GM23338 (cell line): ENCODE results near the gene MPPED2. TPM values are rescaled to one million over a fixed set of nuclear protein-coding genes. Genes with fewer than 3 reads are reported as not detected.

ENCODE experiments used
- ATAC-seq: fragments of 200-7000 bp; cut with Tn5 transposase; 3 replicates; pipeline ENCODE4 v1.9.1; 2020
- DNase-seq: peaks from one replicate; pipeline ENCODE4 v3.0.0-alpha.2; 2015; ENCODE audit warnings: low spot score
- H2AFZ ChIP-seq: fragments of 200-600 bp; sonication (generic); 2 replicates; pipeline ENCODE4 v1.8.0; 2016; ENCODE audit warnings: antibody characterized with exemption, mild to moderate bottlenecking, moderate library complexity
- H3F3A ChIP-seq: fragments of 200-600 bp; sonication (generic); replicated peaks from 2 replicates; pipeline ENCODE4 v1.8.0; 2017; ENCODE audit warnings: antibody characterized with exemption, mixed run types, low read depth
- H3K27ac ChIP-seq: fragments of 200-600 bp; sonication (generic); 2 replicates; pipeline ENCODE4 v1.6.1; 2016; ENCODE audit warnings: low read depth
- H3K27me3 ChIP-seq: fragments of 200-600 bp; sonication (generic); 2 replicates; pipeline ENCODE4 v1.8.0; 2016; ENCODE audit warnings: mild to moderate bottlenecking, mixed run types, moderate library complexity; ENCODE audit not compliant: insufficient read depth
- H3K36me3 ChIP-seq: fragments of 200-600 bp; sonication (generic); 2 replicates; pipeline ENCODE4 v1.8.0; 2016; ENCODE audit warnings: mild to moderate bottlenecking; ENCODE audit not compliant: insufficient read depth
- H3K4me1 ChIP-seq: fragments of 200-600 bp; sonication (generic); 2 replicates; pipeline ENCODE4 v1.8.0; 2016; ENCODE audit warnings: mild to moderate bottlenecking, moderate library complexity; ENCODE audit not compliant: insufficient read depth
- H3K4me2 ChIP-seq: fragments of 200-600 bp; sonication (generic); 2 replicates; pipeline ENCODE4 v1.7.1; 2017; ENCODE audit warnings: mixed run types
- H3K4me3 ChIP-seq: fragments of 200-600 bp; sonication (generic); 2 replicates; pipeline ENCODE4 v1.6.1; 2016; ENCODE audit warnings: mixed run types
- H3K79me2 ChIP-seq: fragments of 200-600 bp; sonication (generic); replicated peaks from 2 replicates; pipeline ENCODE4 v1.8.0; 2017; ENCODE audit warnings: mild to moderate bottlenecking; ENCODE audit not compliant: insufficient read depth
- H3K9me2 ChIP-seq: fragments of 200-600 bp; sonication (generic); 2 replicates; pipeline ENCODE4 v1.8.0; 2017; ENCODE audit not compliant: insufficient read depth
- H4K20me1 ChIP-seq: fragments of 200-600 bp; sonication (generic); replicated peaks from 2 replicates; pipeline ENCODE4 v1.8.0; 2017; ENCODE audit warnings: mild to moderate bottlenecking; ENCODE audit not compliant: insufficient read depth
- H3K27ac Mint-ChIP-seq: 2 replicates; pipeline ENCODE4 v1.8.0; 2020; ENCODE audit warnings: inconsistent platforms, mild to moderate bottlenecking, moderate library complexity, mixed read lengths
- H3K27me3 Mint-ChIP-seq: 3 replicates; pipeline ENCODE4 v1.8.0; 2022; ENCODE audit warnings: low read depth, mild to moderate bottlenecking, moderate library complexity, mixed read lengths, inconsistent platforms; ENCODE audit not compliant: insufficient read depth, poor library complexity
- H3K36me3 Mint-ChIP-seq: 3 replicates; pipeline ENCODE4 v1.8.0; 2021; ENCODE audit warnings: low read depth, mild to moderate bottlenecking, inconsistent platforms, moderate library complexity, mixed read lengths
- H3K4me1 Mint-ChIP-seq: 3 replicates; pipeline ENCODE4 v1.8.0; 2020; ENCODE audit warnings: mild to moderate bottlenecking, inconsistent platforms, mixed read lengths
- H3K4me3 Mint-ChIP-seq: 3 replicates; pipeline ENCODE4 v1.8.0; 2021; ENCODE audit warnings: moderate library complexity, mild to moderate bottlenecking, inconsistent platforms, mixed read lengths
- H3K9me3 Mint-ChIP-seq: 3 replicates; pipeline ENCODE4 v1.8.0; 2020; ENCODE audit warnings: moderate library complexity, mild to moderate bottlenecking, inconsistent platforms, mixed read lengths
- CREB1 ChIP-seq: fragments of 250-450 bp; sonication (Bioruptor Pico); IDR thresholded peaks from 2 replicates; pipeline ENCODE4 v1.5.0; 2020; ENCODE audit warnings: low read depth, mild to moderate bottlenecking, moderate library complexity
- EZH2phosphoT487 ChIP-seq: fragments of 200-600 bp; sonication (generic); IDR thresholded peaks from one replicate; pipeline ENCODE4 v1.8.1; 2018; ENCODE audit warnings: antibody characterized with exemption; ENCODE audit not compliant: unreplicated experiment
- JUNB ChIP-seq: IDR thresholded peaks from one replicate; pipeline ENCODE4 v1.6.1; 2016; ENCODE audit warnings: antibody characterized with exemption; ENCODE audit not compliant: unreplicated experiment
- NANOG ChIP-seq: IDR thresholded peaks from 2 replicates; pipeline ENCODE4 v1.6.1; 2016; ENCODE audit warnings: antibody characterized with exemption, borderline replicate concordance
- POLR2AphosphoS5 ChIP-seq: IDR thresholded peaks from 2 replicates; pipeline ENCODE4 v1.6.1; 2016; ENCODE audit warnings: antibody characterized with exemption, low read depth
- ZNF114 ChIP-seq: fragments of 250-450 bp; sonication (Bioruptor Pico); IDR thresholded peaks from 2 replicates; pipeline ENCODE4 v1.5.0; 2020; ENCODE audit warnings: mild to moderate bottlenecking, moderate library complexity
- ZNF331 ChIP-seq: fragments of 250-450 bp; sonication (Bioruptor Pico); IDR thresholded peaks from 2 replicates; pipeline ENCODE4 v1.5.0; 2020; ENCODE audit warnings: low read depth, mild to moderate bottlenecking, moderate library complexity
- polyA plus RNA-seq: library from polyadenylated mRNA; unstranded; fragments of >200 nt; fragmentation: Nextera tagmentation; extraction: Ambion mirVana; gene quantifications from 2 replicates; pipeline ENCODE4 v1.2.1, GENCODE V29; 2016
- total RNA-seq: library from RNA; depleted of rRNA; stranded (reverse); fragments of >200 nt; shearing (Covaris generic); gene quantifications from 2 replicates; pipeline ENCODE4 v1.2.3, GENCODE V29; 2014
- TF ChIP-seq, protein P1 (sequence below): IDR thresholded peaks from one replicate; pipeline ENCODE4 v1.6.1; 2018; ENCODE audit warnings: antibody characterized with exemption; ENCODE audit not compliant: unreplicated experiment
- TF ChIP-seq, protein P2 (sequence below): fragments of 250-450 bp; sonication (Bioruptor Pico); IDR thresholded peaks from 2 replicates; pipeline ENCODE4 v1.5.0; 2020; ENCODE audit warnings: mild to moderate bottlenecking, moderate library complexity
- TF ChIP-seq, protein P3 (sequence below): IDR thresholded peaks from 2 replicates; pipeline ENCODE4 v1.6.1; 2016; ENCODE audit warnings: antibody characterized with exemption

Gene MPPED2
- total and polyA plus RNA-seq, 2 experiments from 2014 or later: 4.4 to 6.8 TPM

DNA sequence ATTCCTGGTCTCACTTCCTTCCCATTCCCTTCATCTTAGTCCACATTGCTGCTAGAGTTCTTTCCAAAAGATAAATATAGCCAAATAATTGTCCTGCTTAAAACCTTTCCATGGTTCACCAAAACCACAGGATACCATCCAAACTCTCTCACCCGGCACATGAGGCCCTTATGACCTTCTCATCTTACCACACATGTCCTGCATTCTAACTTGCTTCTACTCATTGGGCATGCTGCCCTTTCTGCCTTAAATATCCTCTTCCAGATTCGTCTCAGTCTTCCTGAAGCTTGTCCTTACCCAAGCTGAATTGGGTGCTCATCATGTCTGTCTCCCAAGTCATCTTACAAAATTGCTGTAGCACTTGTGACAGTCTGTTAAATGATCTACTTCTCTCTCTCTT, 114.9 kb downstream of the MPPED2 start:
- no peak overlapping the region for H3K4me3 Mint-ChIP-seq
- Histone ChIP-seq H2AFZ (no peak overlapping the region), H3K4me1 (peaks cover 11% of the 10 kb centered on the region), H3K27me3 (no peaks in the 10 kb centered on the region), H3K27ac (no peak overlapping the region), H3K4me3 (no peak overlapping the region), H3K79me2 (no peaks in the 10 kb centered on the region), H3F3A (no peaks in the 10 kb centered on the region), H3K4me2 (no peak overlapping the region), H3K36me3 (no peaks in the 10 kb centered on the region), H3K9me2 (peaks cover 14% of the 10 kb centered on the region; the same call in 1 of the 2 replicates), H4K20me1 (no peaks in the 10 kb centered on the region)
- H3K4me1 Mint-ChIP-seq: peaks cover 8% of the 10 kb centered on the region
- H3K27me3 Mint-ChIP-seq: peaks cover 1% of the 10 kb centered on the region
- TF ChIP-seq, protein P1, sequence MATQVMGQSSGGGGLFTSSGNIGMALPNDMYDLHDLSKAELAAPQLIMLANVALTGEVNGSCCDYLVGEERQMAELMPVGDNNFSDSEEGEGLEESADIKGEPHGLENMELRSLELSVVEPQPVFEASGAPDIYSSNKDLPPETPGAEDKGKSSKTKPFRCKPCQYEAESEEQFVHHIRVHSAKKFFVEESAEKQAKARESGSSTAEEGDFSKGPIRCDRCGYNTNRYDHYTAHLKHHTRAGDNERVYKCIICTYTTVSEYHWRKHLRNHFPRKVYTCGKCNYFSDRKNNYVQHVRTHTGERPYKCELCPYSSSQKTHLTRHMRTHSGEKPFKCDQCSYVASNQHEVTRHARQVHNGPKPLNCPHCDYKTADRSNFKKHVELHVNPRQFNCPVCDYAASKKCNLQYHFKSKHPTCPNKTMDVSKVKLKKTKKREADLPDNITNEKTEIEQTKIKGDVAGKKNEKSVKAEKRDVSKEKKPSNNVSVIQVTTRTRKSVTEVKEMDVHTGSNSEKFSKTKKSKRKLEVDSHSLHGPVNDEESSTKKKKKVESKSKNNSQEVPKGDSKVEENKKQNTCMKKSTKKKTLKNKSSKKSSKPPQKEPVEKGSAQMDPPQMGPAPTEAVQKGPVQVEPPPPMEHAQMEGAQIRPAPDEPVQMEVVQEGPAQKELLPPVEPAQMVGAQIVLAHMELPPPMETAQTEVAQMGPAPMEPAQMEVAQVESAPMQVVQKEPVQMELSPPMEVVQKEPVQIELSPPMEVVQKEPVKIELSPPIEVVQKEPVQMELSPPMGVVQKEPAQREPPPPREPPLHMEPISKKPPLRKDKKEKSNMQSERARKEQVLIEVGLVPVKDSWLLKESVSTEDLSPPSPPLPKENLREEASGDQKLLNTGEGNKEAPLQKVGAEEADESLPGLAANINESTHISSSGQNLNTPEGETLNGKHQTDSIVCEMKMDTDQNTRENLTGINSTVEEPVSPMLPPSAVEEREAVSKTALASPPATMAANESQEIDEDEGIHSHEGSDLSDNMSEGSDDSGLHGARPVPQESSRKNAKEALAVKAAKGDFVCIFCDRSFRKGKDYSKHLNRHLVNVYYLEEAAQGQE: no peak
- TF ChIP-seq ZNF114 (CRISPR knock-in tag) (no peak), NANOG (no peak), JUNB (no peak), POLR2AphosphoS5 (no peak), ZNF331 (CRISPR knock-in tag) (no peak), EZH2phosphoT487 (no peak), CREB1 (no peak)
- TF ChIP-seq, protein P2, sequence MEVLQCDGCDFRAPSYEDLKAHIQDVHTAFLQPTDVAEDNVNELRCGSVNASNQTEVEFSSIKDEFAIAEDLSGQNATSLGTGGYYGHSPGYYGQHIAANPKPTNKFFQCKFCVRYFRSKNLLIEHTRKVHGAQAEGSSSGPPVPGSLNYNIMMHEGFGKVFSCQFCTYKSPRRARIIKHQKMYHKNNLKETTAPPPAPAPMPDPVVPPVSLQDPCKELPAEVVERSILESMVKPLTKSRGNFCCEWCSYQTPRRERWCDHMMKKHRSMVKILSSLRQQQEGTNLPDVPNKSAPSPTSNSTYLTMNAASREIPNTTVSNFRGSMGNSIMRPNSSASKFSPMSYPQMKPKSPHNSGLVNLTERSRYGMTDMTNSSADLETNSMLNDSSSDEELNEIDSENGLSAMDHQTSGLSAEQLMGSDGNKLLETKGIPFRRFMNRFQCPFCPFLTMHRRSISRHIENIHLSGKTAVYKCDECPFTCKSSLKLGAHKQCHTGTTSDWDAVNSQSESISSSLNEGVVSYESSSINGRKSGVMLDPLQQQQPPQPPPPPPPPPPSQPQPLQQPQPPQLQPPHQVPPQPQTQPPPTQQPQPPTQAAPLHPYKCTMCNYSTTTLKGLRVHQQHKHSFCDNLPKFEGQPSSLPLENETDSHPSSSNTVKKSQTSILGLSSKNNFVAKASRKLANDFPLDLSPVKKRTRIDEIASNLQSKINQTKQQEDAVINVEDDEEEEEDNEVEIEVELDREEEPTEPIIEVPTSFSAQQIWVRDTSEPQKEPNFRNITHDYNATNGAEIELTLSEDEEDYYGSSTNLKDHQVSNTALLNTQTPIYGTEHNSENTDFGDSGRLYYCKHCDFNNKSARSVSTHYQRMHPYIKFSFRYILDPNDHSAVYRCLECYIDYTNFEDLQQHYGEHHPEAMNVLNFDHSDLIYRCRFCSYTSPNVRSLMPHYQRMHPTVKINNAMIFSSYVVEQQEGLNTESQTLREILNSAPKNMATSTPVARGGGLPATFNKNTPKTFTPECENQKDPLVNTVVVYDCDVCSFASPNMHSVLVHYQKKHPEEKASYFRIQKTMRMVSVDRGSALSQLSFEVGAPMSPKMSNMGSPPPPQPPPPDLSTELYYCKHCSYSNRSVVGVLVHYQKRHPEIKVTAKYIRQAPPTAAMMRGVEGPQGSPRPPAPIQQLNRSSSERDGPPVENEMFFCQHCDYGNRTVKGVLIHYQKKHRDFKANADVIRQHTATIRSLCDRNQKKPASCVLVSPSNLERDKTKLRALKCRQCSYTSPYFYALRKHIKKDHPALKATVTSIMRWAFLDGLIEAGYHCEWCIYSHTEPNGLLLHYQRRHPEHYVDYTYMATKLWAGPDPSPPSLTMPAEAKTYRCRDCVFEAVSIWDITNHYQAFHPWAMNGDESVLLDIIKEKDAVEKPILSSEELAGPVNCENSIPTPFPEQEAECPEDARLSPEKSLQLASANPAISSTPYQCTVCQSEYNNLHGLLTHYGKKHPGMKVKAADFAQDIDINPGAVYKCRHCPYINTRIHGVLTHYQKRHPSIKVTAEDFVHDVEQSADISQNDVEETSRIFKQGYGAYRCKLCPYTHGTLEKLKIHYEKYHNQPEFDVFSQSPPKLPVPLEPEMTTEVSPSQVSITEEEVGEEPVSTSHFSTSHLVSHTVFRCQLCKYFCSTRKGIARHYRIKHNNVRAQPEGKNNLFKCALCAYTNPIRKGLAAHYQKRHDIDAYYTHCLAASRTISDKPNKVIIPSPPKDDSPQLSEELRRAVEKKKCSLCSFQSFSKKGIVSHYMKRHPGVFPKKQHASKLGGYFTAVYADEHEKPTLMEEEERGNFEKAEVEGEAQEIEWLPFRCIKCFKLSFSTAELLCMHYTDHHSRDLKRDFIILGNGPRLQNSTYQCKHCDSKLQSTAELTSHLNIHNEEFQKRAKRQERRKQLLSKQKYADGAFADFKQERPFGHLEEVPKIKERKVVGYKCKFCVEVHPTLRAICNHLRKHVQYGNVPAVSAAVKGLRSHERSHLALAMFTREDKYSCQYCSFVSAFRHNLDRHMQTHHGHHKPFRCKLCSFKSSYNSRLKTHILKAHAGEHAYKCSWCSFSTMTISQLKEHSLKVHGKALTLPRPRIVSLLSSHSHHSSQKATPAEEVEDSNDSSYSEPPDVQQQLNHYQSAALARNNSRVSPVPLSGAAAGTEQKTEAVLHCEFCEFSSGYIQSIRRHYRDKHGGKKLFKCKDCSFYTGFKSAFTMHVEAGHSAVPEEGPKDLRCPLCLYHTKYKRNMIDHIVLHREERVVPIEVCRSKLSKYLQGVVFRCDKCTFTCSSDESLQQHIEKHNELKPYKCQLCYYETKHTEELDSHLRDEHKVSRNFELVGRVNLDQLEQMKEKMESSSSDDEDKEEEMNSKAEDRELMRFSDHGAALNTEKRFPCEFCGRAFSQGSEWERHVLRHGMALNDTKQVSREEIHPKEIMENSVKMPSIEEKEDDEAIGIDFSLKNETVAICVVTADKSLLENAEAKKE (CRISPR knock-in tag): no peak
- TF ChIP-seq, protein P3, sequence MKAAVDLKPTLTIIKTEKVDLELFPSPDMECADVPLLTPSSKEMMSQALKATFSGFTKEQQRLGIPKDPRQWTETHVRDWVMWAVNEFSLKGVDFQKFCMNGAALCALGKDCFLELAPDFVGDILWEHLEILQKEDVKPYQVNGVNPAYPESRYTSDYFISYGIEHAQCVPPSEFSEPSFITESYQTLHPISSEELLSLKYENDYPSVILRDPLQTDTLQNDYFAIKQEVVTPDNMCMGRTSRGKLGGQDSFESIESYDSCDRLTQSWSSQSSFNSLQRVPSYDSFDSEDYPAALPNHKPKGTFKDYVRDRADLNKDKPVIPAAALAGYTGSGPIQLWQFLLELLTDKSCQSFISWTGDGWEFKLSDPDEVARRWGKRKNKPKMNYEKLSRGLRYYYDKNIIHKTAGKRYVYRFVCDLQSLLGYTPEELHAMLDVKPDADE: no peak
- ATAC-seq (no peak), DNase-seq (no peak)
- no peak overlapping the region for H3K27ac Mint-ChIP-seq
- peaks cover 3% of the 10 kb centered on the region; the same call in 1 of the 3 replicates for H3K36me3 Mint-ChIP-seq
- H3K9me3 Mint-ChIP-seq: no peaks in the 10 kb centered on the region
